ENCODE results near the gene SEZ6L. TPM values are rescaled to one million over a fixed set of nuclear protein-coding genes. Genes with fewer than 3 reads are reported as not detected.

Gene SEZ6L
- total and polyA plus RNA-seq, 12 donors = 0.01 to 2.5 (median 0.28) TPM

DNA sequence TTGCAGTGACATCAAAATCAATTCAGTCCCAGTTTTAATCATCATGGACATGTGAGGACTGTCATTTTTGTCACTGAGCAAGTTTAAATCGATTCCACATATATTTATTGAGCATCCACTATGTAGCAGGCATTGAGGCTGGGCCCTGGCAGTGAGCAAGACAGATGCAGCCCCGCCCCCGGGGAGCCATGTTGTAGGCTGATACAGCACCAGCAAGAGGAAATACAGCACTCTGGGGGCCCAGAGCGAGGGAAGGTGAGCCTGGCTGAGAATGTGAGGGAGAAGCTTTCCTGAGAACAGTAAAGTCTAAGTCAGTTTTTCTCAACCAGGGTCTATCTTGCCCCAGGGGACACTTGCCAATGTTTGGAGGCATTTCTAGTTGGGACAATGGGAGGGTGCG, 151.2 kb downstream of the SEZ6L start:
- WGBS, 2 donors = 60 to 62% methylated on average over 5 of the region's 5 CpGs
- Histone ChIP-seq H3K27me3 (peaks cover 0 to 9% (median 0%) of the 10 kb centered on the region in 7 donors), H3K27ac (no peak overlapping the region), H3K4me1 (peaks cover 0 to 11% (median 0%) of the 10 kb centered on the region in 9 donors), H3K36me3 (no peaks in the 10 kb centered on the region), H3K4me3 (no peak overlapping the region), H3K9me3 (no peaks in the 10 kb centered on the region)
- TF ChIP-seq, protein P1, sequence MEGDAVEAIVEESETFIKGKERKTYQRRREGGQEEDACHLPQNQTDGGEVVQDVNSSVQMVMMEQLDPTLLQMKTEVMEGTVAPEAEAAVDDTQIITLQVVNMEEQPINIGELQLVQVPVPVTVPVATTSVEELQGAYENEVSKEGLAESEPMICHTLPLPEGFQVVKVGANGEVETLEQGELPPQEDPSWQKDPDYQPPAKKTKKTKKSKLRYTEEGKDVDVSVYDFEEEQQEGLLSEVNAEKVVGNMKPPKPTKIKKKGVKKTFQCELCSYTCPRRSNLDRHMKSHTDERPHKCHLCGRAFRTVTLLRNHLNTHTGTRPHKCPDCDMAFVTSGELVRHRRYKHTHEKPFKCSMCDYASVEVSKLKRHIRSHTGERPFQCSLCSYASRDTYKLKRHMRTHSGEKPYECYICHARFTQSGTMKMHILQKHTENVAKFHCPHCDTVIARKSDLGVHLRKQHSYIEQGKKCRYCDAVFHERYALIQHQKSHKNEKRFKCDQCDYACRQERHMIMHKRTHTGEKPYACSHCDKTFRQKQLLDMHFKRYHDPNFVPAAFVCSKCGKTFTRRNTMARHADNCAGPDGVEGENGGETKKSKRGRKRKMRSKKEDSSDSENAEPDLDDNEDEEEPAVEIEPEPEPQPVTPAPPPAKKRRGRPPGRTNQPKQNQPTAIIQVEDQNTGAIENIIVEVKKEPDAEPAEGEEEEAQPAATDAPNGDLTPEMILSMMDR (IDR thresholded peaks at IDR 0.05) = no peak
- DNase-seq = no peak
- no peak for ATAC-seq
- intact Hi-C loops (cut with DNase I) = loop anchor here in 2 of 10 donors (10.0 kb wide), 2 partner anchors 236 to 546 kb away; no protein-coding TSS in a partner anchor

- Histone ChIP-seq H3K27me3 (peaks cover 0 to 10% (median 0%) of the 10 kb centered on the region in 7 donors), H3K4me1 (peaks cover 0 to 11% (median 0%) of the 10 kb centered on the region in 9 donors), H3K36me3 (no peaks in the 10 kb centered on the region), H3K27ac (peak overlapping the region in 7 of 10 donors; percentile 8 to 72 (median 45)), H3K9me3 (no peaks in the 10 kb centered on the region), H3K4me3 (no peak overlapping the region)
- ATAC-seq (peak; percentile 88 to 98 (median 95)), DNase-seq (peak; percentile 51 to 55)
- TF ChIP-seq, protein P1 (IDR thresholded peaks at IDR 0.05) = no peak
- 31 to 35% methylated on average over 12 of the region's 12 CpGs for WGBS, 2 donors
- intact Hi-C loops (cut with DNase I) = loop anchor here in 2 of 10 donors (10.0 kb wide), 2 partner anchors 237 to 547 kb away; no protein-coding TSS in a partner anchor
Observed at GRCh38 chr22:26321469-26321913, 152.2 kb downstream of the SEZ6L start.

- TF ChIP-seq, protein P1 (IDR thresholded peaks at IDR 0.05) = no peak
- intact Hi-C loops (cut with DNase I) = loop anchor here in 2 of 10 donors (10.0 kb wide), 2 partner anchors 238 to 548 kb away; no protein-coding TSS in a partner anchor
- H3K9me3 ChIP-seq = no peaks in the 10 kb centered on the region
- DNase-seq (no peak), ATAC-seq (no peak)
- H3K4me3 ChIP-seq = no peak overlapping the region
- H3K36me3 ChIP-seq = no peaks in the 10 kb centered on the region
- peaks cover 0 to 11% (median 0%) of the 10 kb centered on the region in 9 donors for H3K4me1 ChIP-seq
- WGBS, 2 donors = 78 to 83% methylated on average over 11 of the region's 11 CpGs
- H3K27ac ChIP-seq = peak overlapping the region in 5 of 10 donors; percentile 39 to 72 (median 52)
- peaks cover 0 to 15% (median 0%) of the 10 kb centered on the region in 7 donors for H3K27me3 ChIP-seq
Observed at GRCh38 chr22:26322179-26322905, 153.1 kb downstream of the SEZ6L start.

DNA sequence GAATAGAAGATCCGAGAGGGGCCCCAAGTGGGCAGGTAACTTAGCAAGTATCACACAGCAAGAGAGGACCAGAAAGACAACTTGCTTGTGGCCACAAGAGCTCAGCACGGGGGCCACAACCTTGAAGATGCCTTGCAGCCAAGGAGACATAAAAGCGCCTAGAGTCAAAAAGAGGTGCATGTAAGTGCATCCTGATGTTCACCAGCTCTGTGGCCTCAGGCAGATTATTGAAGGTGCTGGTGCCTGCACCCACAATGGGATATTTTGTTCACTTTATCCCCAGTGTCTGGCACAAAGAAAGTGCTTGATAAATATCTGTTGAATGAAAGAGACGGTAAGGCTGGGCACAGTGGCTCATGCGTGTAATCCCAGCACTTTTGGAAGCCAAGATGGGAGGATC, 153.8 kb downstream of the SEZ6L start:
- Histone ChIP-seq H3K4me1 (peaks cover 0 to 11% (median 0%) of the 10 kb centered on the region in 9 donors), H3K27me3 (peaks cover 0 to 15% (median 0%) of the 10 kb centered on the region in 7 donors), H3K27ac (no peak overlapping the region), H3K36me3 (no peaks in the 10 kb centered on the region), H3K9me3 (no peaks in the 10 kb centered on the region), H3K4me3 (no peak overlapping the region)
- ATAC-seq = no peak
- no peak for DNase-seq
- TF ChIP-seq, protein P1 (IDR thresholded peaks at IDR 0.05) = no peak
- 88 to 91% methylated on average over 5 of the region's 5 CpGs for WGBS, 2 donors
- intact Hi-C loops (cut with DNase I) = loop anchor here in 2 of 10 donors (10.0 kb wide), 2 partner anchors 238 to 548 kb away; no protein-coding TSS in a partner anchor

All from heart right ventricle (tissue), 16 donors.